WTC11 (cell line): Measurements from ENCODE around the gene CFAP90. TPM values are rescaled to one million over a fixed set of nuclear protein-coding genes. Genes with fewer than 3 reads are reported as not detected.
A peak's percentile ranks its signal among the peaks of the same experiment; 100 is the strongest.

Experiments used
- AFF4 ChIP-seq: sonication (generic); formaldehyde crosslinking; IDR thresholded peaks from 2 replicates; pipeline ENCODE4 v1.8.1; 2023; ENCODE audit warnings: mild to moderate bottlenecking, missing genetic modification reagents, borderline replicate concordance
- ARID4B ChIP-seq: sonication (generic); formaldehyde crosslinking; IDR thresholded peaks from 2 replicates; pipeline ENCODE4 v1.8.0; 2023; ENCODE audit warnings: missing genetic modification reagents, mild to moderate bottlenecking, borderline replicate concordance
- CDX4 ChIP-seq: fragments of 250-450 bp; sonication (Bioruptor Pico); IDR thresholded peaks from 2 replicates; pipeline ENCODE4 v1.9.0; 2021; ENCODE audit warnings: moderate library complexity, mild to moderate bottlenecking, inconsistent platforms, borderline replicate concordance
- CREM ChIP-seq: sonication (generic); formaldehyde crosslinking; IDR thresholded peaks from 2 replicates; pipeline ENCODE4 v1.8.1; 2022; ENCODE audit warnings: mild to moderate bottlenecking, missing genetic modification reagents, moderate library complexity
- E2F1 ChIP-seq: sonication (generic); formaldehyde crosslinking; IDR thresholded peaks from 2 replicates; pipeline ENCODE4 v1.8.0; 2022; ENCODE audit warnings: mild to moderate bottlenecking, missing genetic modification reagents
- E2F4 ChIP-seq: sonication (generic); formaldehyde crosslinking; IDR thresholded peaks from 2 replicates; pipeline ENCODE4 v1.8.1; 2022; ENCODE audit warnings: low read depth, mild to moderate bottlenecking, moderate library complexity, missing genetic modification reagents, borderline replicate concordance
- EMX1 ChIP-seq: fragments of 250-450 bp; sonication (Bioruptor Pico); IDR thresholded peaks from 2 replicates; pipeline ENCODE4 v1.8.0; 2021; ENCODE audit warnings: mild to moderate bottlenecking
- GRHL2 ChIP-seq: fragments of 250-450 bp; sonication (Bioruptor Pico); IDR thresholded peaks from 2 replicates; pipeline ENCODE4 v1.8.0; 2022; ENCODE audit warnings: mild to moderate bottlenecking, moderate library complexity; ENCODE audit not compliant: insufficient replicate concordance, severe bottlenecking
- GTF2I ChIP-seq: fragments of 250-450 bp; sonication (Bioruptor Pico); conservative IDR thresholded peaks from 2 replicates; pipeline ENCODE4 v1.4.0; 2021; ENCODE audit warnings: mild to moderate bottlenecking
- JAZF1 ChIP-seq: fragments of 250-450 bp; sonication (Bioruptor Pico); IDR thresholded peaks from 2 replicates; pipeline ENCODE4 v1.9.0; 2021; ENCODE audit warnings: moderate library complexity, mild to moderate bottlenecking, inconsistent platforms
- NFATC4 ChIP-seq: fragments of 250-450 bp; sonication (Bioruptor Pico); IDR thresholded peaks from 2 replicates; pipeline ENCODE4 v1.9.0; 2021; ENCODE audit warnings: mild to moderate bottlenecking
- NFE2L1 ChIP-seq: sonication (generic); formaldehyde crosslinking; IDR thresholded peaks from 2 replicates; pipeline ENCODE4 v1.8.1; 2023; ENCODE audit warnings: missing genetic modification reagents
- NFYB ChIP-seq: sonication (generic); formaldehyde crosslinking; conservative IDR thresholded peaks from 2 replicates; pipeline ENCODE4 v1.8.0; 2022; ENCODE audit warnings: low read depth, missing genetic modification reagents
- RELA ChIP-seq: sonication (generic); formaldehyde crosslinking; IDR thresholded peaks from 2 replicates; pipeline ENCODE4 v1.8.1; 2022; ENCODE audit warnings: missing genetic modification reagents, mild to moderate bottlenecking, borderline replicate concordance
- TEAD4 ChIP-seq: sonication (generic); formaldehyde crosslinking; IDR thresholded peaks from 2 replicates; pipeline ENCODE4 v1.8.0; 2022; ENCODE audit warnings: mild to moderate bottlenecking, missing genetic modification reagents
- TP53 ChIP-seq: sonication (generic); formaldehyde crosslinking; IDR thresholded peaks from 2 replicates; pipeline ENCODE4 v1.8.1; 2023; ENCODE audit warnings: mild to moderate bottlenecking, missing genetic modification reagents
- USF2 ChIP-seq: sonication (generic); formaldehyde crosslinking; IDR thresholded peaks from 2 replicates; pipeline ENCODE4 v1.8.1; 2023; ENCODE audit warnings: mild to moderate bottlenecking, missing genetic modification reagents, moderate library complexity
- ZMAT4 ChIP-seq: fragments of 250-450 bp; sonication (Bioruptor Pico); IDR thresholded peaks from 2 replicates; pipeline ENCODE4 v1.9.0; 2021; ENCODE audit warnings: mild to moderate bottlenecking
- ZNF263 ChIP-seq: sonication (generic); formaldehyde crosslinking; IDR thresholded peaks from 2 replicates; pipeline ENCODE4 v1.8.1; 2022; ENCODE audit warnings: low read depth, mild to moderate bottlenecking, moderate library complexity, missing genetic modification reagents
- ZNF423 ChIP-seq: fragments of 250-450 bp; sonication (Bioruptor Pico); IDR thresholded peaks from 2 replicates; pipeline ENCODE4 v2.1.2; 2022; ENCODE audit warnings: mild to moderate bottlenecking, moderate library complexity
- ZNF512 ChIP-seq: sonication (generic); formaldehyde crosslinking; IDR thresholded peaks from 2 replicates; pipeline ENCODE4 v1.8.1; 2022; ENCODE audit warnings: missing genetic modification reagents, borderline replicate concordance
- total RNA-seq: library from RNA; stranded (reverse); gene quantifications from 3 replicates; pipeline ENCODE4 v1.2.3, GENCODE V29; 2021

The CFAP90 gene
- total RNA-seq, 1 experiment from 2014 or later, result 0.33 TPM

GRCh38 chr5:7850395-7851239, at the start of gene CFAP90 (continued):
- TF ChIP-seq RELA (CRISPR knock-in tag) (no peak), NFYB (CRISPR knock-in tag) (no peak), JAZF1 (no peak), ZNF423 (CRISPR knock-in tag) (no peak), ARID4B (CRISPR knock-in tag) (no peak), ZNF512 (CRISPR knock-in tag) (no peak), E2F4 (CRISPR knock-in tag) (no peak), GRHL2 (CRISPR knock-in tag) (no peak), TP53 (no peak), AFF4 (CRISPR knock-in tag) (no peak), NFE2L1 (CRISPR knock-in tag) (no peak), TEAD4 (CRISPR knock-in tag) (no peak), ZNF263 (peak; percentile 36; the same call in 1 of the 2 replicates), EMX1 (CRISPR knock-in tag) (no peak), E2F1 (CRISPR knock-in tag) (no peak), NFATC4 (no peak), CDX4 (CRISPR knock-in tag) (no peak), USF2 (CRISPR knock-in tag) (no peak), GTF2I (no peak), CREM (CRISPR knock-in tag) (no peak), ZMAT4 (CRISPR knock-in tag) (no peak)
- TF ChIP-seq, all 79 proteins: peak for 8
